Measurements from ENCODE around the gene BCAR3.

Gene BCAR3

DNA sequence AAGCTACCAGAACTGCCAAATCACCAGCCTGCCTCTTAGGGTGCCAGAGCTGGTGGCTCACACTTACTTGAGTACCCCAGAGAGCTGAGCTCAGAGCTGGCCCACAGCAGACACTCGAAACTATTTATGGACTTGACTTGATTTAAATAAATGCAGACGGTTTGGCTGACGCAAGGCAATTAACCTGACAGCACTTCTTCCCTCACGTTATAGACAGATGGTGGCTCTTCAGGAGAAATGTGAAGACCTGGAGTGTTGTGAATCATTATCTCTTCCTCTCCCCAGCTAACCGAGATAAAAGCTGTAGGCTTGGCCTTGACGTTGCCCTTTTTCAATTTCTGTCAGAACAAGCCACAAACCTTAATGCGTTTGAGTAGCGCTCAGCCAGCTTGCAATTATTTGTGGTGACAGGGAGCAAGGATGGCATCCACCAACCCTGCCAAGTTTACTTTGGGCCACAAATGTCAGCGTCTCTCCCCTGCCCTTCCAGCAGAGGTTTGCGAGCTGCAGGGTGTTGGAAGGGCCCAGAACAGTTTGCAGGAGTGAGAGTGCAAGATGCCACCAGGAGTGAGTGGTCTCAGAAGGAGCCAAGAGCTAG, 34.0 kb upstream of the BCAR3 start:
- in situ Hi-C loops (cut with HindIII; ENCODE audit: low pct_unique_long_range_greater_than_20kb, low sequenced_read_pairs) = no loop called here
- no peak for DNase-seq (ENCODE audit: low read depth in 1 of 2, low spot score in 1 of 2)

DNA sequence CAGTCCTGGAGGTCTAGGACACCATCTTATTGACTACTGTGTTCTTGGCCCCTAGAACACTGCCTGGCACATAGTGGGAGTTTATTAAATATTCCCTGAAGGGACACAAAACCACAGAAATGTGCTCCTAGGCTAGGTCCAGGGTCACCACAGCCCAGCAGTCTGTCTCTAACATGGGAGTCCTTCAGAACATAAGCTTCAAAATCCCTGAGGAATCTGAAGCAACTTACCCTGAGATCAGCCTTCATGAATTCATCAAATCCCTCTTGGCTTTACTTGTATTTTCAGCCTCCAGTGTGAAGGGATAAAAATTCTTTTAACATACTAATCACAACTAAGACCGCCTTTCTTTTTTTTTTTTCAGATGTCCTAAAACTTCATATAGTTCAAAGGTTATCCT, 32.7 kb upstream of the BCAR3 start:
- in situ Hi-C loops (cut with HindIII; ENCODE audit: low pct_unique_long_range_greater_than_20kb, low sequenced_read_pairs) = no loop called here
- TF ChIP-seq JUND (IDR thresholded peaks at IDR 0.05; ENCODE audit: low read depth) = no peak
- no peak for DNase-seq (ENCODE audit: low read depth in 1 of 2, low spot score in 1 of 2)

More for the DNA sequence above, 34.0 kb upstream of the BCAR3 start:
- no peak for TF ChIP-seq JUND (IDR thresholded peaks at IDR 0.05; ENCODE audit: low read depth)

DNA sequence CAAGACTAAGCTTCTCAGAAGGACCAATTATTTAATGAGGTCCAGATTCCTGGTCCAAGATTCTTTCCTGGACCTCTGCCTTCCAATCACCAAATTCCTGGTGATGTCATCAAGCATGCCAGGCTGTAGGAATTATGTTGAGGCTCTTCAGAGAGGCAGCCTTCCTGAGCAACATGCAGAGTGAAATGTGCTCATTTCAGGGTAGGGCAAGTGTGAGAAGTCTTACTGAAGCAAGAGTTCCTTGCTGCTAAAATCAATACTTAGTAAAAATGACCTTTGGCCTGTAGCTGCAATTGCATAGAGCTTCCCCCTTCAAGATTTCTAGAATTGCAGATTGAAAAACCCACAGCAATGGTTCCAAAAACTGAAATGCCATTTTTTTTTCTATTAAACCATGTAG, 31.7 kb upstream of the BCAR3 start:
- DNase-seq (ENCODE audit: low read depth in 1 of 2, low spot score in 1 of 2) = no peak
- in situ Hi-C loops (cut with HindIII; ENCODE audit: low pct_unique_long_range_greater_than_20kb, low sequenced_read_pairs) = no loop called here
- TF ChIP-seq JUND (IDR thresholded peaks at IDR 0.05; ENCODE audit: low read depth) = no peak

DNA sequence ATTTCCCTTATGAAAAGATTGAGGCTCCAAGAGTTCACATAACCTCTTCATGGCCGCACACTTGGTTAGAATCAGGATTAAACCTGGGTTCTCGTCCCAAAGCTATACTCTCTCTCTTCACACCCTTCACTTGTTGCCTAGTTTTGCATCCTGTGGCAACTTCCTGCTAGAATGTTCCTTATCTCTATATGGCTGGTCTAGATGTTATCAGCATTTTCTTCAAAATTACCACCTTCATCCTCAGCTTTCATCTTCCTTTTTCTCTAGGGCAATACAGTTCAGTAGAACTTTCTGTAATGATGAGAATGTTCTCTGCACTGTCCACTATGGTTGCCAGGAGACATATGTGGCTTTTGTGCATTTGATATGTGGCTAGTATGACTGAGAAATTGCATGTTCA, 31.1 kb upstream of the BCAR3 start:
- DNase-seq (ENCODE audit: low read depth in 1 of 2, low spot score in 1 of 2) = no peak
- no peak for TF ChIP-seq JUND (IDR thresholded peaks at IDR 0.05; ENCODE audit: low read depth)

DNA sequence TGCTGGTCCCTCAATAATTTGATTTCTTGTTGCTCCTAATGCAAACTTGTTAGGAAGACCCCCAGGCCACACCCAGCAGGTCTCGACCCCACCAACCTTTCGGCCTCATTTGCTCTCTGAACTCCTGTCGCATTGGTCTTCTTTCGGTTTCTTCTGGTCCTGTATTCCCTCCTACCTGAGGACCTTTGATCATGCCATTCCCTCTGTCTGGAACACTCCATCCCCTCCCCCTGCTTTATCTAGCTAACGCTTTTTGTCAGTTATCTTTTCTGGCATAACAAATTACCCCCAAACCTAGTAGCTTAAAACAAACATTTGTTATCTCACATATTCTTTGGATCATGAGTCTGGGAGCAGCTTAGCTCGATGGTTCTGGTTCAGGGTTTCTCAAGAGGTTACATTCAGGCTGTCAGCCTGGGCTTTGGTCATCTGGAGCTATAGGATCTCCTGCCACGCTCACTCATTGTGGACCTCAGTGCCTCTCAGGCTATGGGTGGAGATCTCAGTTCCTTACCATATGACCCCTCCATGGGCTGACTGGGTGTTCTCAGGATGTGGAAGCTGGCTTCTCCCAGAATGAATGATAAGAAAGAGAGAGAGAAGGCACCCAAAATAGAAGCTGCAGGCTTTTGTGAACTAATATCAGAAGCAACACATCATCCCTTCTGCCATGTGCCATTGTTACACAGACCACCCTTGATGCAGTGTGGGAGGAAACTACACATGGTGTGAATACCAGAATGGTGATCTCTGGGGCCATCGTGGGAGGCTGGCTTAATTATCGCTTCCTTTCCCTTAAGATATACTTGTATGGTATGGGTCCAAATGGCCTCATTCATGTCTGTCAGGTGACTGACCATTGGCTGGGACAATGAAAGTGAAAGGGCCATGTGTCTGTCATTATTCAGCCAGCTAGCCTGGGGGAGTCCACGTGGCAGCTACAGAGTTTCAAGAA, 29.1 kb upstream of the BCAR3 start:
- no peak for TF ChIP-seq JUND (IDR thresholded peaks at IDR 0.05; ENCODE audit: low read depth)
- in situ Hi-C loops (cut with HindIII; ENCODE audit: low pct_unique_long_range_greater_than_20kb, low sequenced_read_pairs) = no loop called here
- no peak for DNase-seq (ENCODE audit: low read depth in 1 of 2, low spot score in 1 of 2)

More for the DNA sequence above, 31.1 kb upstream of the BCAR3 start:
- in situ Hi-C loops (cut with HindIII; ENCODE audit: low pct_unique_long_range_greater_than_20kb, low sequenced_read_pairs) = no loop called here

DNA sequence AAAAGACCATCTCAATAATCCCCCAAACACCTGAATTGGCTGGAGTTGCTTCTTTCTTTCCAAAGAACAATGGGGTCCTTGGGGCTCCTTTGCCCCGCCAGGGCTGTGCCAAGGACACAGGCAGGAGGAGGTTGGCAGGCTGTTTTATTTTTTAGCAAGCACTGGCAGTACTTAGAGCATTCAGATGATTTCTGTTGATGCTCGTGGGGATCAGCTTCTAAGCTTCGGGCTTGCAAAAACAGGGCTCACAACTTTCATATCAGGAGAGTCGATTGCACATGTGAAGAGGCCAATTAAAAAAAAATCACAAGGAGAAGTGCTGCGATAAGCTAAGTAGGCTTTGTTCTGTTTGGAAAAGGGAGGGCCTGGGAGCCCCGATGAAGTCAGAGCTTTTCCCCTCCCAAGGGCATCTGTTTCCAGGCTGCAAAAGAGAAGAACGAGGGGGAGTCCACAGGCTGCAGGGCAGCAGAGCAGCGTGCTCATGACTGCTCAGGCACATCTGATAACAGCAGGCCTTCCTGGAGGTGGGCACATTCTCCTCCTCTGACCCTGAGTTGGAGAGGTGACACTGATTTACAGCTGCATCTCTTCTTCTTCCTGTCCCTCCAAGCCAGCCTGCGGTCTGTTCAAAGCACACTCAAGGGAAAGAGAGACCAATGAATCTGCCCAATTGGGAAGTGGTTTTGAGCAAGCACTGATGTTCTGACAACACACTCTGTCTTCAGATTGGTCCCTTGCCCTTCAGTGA, 27.3 kb upstream of the BCAR3 start:
- no peak for DNase-seq (ENCODE audit: low read depth in 1 of 2, low spot score in 1 of 2)
- TF ChIP-seq JUND (IDR thresholded peaks at IDR 0.05; ENCODE audit: low read depth) = no peak
- in situ Hi-C loops (cut with HindIII; ENCODE audit: low pct_unique_long_range_greater_than_20kb, low sequenced_read_pairs) = no loop called here

DNA sequence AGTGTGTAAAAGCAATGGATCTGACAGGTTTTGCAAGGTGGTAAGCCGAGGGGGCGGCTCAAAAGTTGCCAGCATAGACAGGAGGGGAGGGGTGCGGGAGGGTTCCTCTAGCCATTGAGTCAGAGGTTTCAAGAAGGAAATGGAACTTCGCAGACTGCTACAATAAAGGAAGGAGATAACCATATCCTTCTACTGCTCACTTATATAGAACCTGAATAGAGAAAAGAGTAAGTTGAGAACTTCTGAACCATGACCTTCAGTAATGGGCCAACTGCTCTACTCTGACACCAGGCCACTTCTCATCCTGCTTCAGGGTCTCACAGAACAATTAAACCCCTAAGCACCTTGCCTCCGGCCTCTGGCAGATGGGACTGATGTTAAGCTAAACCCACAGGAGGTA, 26.3 kb upstream of the BCAR3 start:
- in situ Hi-C loops (cut with HindIII; ENCODE audit: low pct_unique_long_range_greater_than_20kb, low sequenced_read_pairs) = no loop called here
- TF ChIP-seq JUND (IDR thresholded peaks at IDR 0.05; ENCODE audit: low read depth) = no peak

DNA sequence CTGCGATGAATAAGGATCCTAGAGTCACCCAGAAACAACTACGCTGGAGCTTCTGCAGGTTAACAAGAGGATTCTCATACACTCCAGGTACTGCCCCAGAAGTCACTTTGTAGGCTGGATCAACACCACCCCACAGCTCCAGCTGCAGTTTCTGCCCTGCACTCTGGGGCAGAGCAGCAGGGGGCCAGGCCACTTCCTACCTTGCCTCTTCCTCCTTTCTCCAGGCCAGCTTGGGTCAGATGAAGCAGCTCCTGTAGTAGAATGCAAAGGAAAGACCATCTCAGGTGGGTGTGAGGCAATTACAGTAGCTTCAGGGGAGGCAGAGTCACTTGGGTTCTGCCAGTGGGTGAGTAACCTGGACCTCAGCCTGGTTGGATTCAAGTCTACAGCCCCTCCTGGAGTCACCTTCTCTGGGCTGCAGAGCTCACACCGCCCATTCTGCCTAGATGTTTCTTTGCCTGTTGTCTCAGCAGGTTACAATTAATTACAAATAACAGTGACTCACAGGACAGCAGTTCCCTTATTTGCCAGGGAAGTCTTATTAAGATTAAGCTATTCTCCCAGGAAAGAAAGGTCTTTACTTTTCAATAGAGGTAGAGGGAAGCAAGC, 24.4 kb upstream of the BCAR3 start:
- no peak for TF ChIP-seq JUND (IDR thresholded peaks at IDR 0.05; ENCODE audit: low read depth)
- no peak for DNase-seq (ENCODE audit: low read depth in 1 of 2, low spot score in 1 of 2)
- in situ Hi-C loops (cut with HindIII; ENCODE audit: low pct_unique_long_range_greater_than_20kb, low sequenced_read_pairs) = no loop called here

More for the DNA sequence above, 26.3 kb upstream of the BCAR3 start:
- no peak for DNase-seq (ENCODE audit: low read depth in 1 of 2, low spot score in 1 of 2)

DNA sequence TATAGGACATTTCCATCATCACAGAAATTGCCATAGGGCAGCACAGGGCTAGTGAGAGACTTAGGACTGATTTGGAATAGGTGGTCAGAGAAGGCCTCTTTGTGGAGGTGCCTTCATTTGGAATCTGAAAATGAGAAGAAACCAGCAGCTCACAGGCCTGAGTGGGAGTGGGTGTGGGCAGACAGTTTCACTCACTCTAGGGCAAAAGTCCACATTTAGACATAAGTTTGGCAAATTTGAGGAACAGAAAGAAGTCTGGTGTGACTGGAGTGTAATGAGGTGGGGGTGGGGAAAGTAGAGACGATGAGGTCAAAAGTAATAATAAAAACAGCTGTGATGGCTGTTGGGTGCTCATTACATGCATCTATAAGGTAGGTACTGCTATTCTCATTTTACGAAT, 22.4 kb upstream of the BCAR3 start:
- no peak for TF ChIP-seq JUND (IDR thresholded peaks at IDR 0.05; ENCODE audit: low read depth)
- in situ Hi-C loops (cut with HindIII; ENCODE audit: low pct_unique_long_range_greater_than_20kb, low sequenced_read_pairs) = no loop called here
- no peak for DNase-seq (ENCODE audit: low read depth in 1 of 2, low spot score in 1 of 2)

DNA sequence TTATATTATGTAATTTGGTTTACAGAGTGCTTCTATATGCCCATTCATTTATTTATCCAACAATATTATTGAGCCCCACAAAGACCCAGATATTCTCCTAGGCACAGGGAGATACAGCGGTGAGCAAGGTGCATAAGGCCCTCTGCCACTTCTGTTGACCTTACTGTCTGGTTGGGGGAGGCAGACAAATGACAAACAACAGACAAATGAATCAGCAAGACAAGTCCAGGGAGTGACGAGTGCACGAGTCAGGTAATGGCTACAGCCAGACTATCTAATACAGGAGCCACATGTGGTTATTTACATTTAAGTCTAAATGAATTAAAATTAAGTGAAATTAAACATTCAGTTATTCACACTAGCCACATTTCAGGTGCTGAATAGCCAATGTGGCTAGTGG, 22.0 kb upstream of the BCAR3 start:
- no peak for DNase-seq (ENCODE audit: low read depth in 1 of 2, low spot score in 1 of 2)
- in situ Hi-C loops (cut with HindIII; ENCODE audit: low pct_unique_long_range_greater_than_20kb, low sequenced_read_pairs) = no loop called here
- TF ChIP-seq JUND (IDR thresholded peaks at IDR 0.05; ENCODE audit: low read depth) = no peak

DNA sequence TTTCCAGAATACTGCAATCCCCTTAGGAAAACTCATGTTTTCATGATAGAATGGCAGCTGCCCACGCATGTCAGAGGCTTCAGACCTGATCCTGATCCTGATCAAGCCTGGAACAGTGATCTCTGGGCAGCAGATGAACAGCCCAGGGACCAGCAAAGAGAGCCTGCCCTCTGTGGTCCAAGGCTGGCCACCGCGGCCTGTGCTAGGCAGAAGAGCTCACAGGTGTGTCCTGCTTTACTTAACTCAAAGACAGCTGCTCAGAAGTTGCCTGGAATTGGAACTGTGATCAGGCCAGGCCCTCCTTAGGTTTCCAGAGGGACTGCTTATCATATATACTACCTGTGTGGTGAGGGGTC, 21.2 kb upstream of the BCAR3 start:
- in situ Hi-C loops (cut with HindIII; ENCODE audit: low pct_unique_long_range_greater_than_20kb, low sequenced_read_pairs) = no loop called here
- DNase-seq (ENCODE audit: low read depth in 1 of 2, low spot score in 1 of 2) = no peak
- no peak for TF ChIP-seq JUND (IDR thresholded peaks at IDR 0.05; ENCODE audit: low read depth)

DNA sequence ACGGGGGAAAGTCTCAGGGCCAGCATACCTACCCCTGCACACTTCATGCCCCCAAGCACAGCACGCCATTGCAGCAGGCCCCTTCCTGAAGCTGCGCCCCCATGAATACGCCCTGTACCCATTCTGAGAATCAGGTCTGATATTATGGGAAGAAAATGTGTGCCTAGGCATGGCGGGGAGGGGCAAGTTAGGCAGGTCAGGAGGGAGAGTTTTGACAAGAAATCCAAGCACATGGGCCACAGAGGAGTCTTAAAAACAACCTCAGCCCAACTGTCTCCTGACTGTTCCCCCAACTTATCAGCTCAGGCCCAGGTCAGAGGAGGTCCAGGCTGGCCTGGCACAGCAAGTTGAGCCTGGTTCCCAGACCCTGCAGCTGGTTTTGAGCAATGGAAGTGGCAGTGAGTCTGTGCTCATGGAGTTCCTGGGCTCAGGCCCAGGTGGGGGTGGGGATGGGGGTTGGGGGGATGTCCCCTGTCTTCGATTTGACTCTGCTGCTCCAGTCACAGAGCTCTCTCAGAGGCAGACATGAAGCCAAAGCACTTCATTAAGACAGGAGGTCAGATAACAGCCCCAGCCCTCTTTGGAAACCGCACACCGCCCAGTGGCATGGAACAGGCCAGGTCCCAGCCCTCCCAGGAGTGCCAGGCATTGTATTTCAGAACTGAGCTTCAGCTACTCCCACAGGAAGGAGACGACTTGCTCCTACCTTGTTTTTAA, 20.6 kb upstream of the BCAR3 start:
- DNase-seq (ENCODE audit: low read depth in 1 of 2, low spot score in 1 of 2) = no peak
- in situ Hi-C loops (cut with HindIII; ENCODE audit: low pct_unique_long_range_greater_than_20kb, low sequenced_read_pairs) = no loop called here
- no peak for TF ChIP-seq JUND (IDR thresholded peaks at IDR 0.05; ENCODE audit: low read depth)

Data from T47D (cell line).